Adrenal gland (tissue), 5 donors: Measurements from ENCODE around the gene MRPL21.

Source experiments
- CTCF ChIP-seq, 6 experiments: fragments of 450-650 bp in 4 of 6; fragments of 200-600 bp in 2 of 6; sonication (generic) in 1 of 6; IDR thresholded peaks; 1 replicate in 5 of 6; 2 replicates in 1 of 6; pipeline versions ENCODE4 v1.5.1 to v1.8.0; 2016 to 2021; ENCODE audit warnings: antibody characterized with exemption in 6 of 6, mild to moderate bottlenecking in 2 of 6, moderate library complexity in 1 of 6
- POLR2A ChIP-seq, 2 donors: fragments of 450-650 bp; IDR thresholded peaks; one replicate each; pipeline ENCODE4 v1.6.1; 2017; ENCODE audit warnings: antibody characterized with exemption in 2 of 2, mild to moderate bottlenecking in 2 of 2, moderate library complexity in 1 of 2
- donor health status: DM: no; HTN: no; CAD: no.

GRCh38 chr11:68844801-68845200 lies 58.8 kb downstream of the MRPL21 start:
- TF ChIP-seq CTCF (IDR thresholded peaks at IDR 0.05), result no peak
- TF ChIP-seq POLR2A (IDR thresholded peaks at IDR 0.05), result no peak
